Keratinocyte (primary cell): Measurements from ENCODE around the gene RYR2. TPM values are rescaled to one million over a fixed set of nuclear protein-coding genes. Genes with fewer than 3 reads are reported as not detected.

Experiments
- DNase-seq: peaks from one replicate; pipeline ENCODE4 v3.0.0-alpha.2; 2011; ENCODE audit warnings: low read depth, missing footprints, low spot score
- FAIRE-seq: peaks from 2 replicates; lab custom pipeline; 2011; peaks lifted over from hg19 to GRCh38; lab: Jason Lieb, UNC
- H2AFZ ChIP-seq: 2 replicates; pipeline ENCODE4 v1.6.0; 2012; ENCODE audit warnings: low read length, control low read depth, inconsistent platforms; ENCODE audit not compliant: control insufficient read depth
- H3K27ac ChIP-seq: 2 replicates; pipeline ENCODE4 v1.5.1; 2011; ENCODE audit warnings: low read length; ENCODE audit not compliant: control insufficient read depth, insufficient read depth
- H3K27me3 ChIP-seq: 3 replicates; pipeline ENCODE4 v1.6.0; 2011; ENCODE audit warnings: low read length; ENCODE audit not compliant: control insufficient read depth, insufficient read depth; ENCODE audit errors: extremely low read depth
- H3K36me3 ChIP-seq, 2 experiments: 2 replicates in 1 of 2; 3 replicates in 1 of 2; pipeline ENCODE4 v1.5.1; 2011; ENCODE audit warnings: low read length in 2 of 2, mild to moderate bottlenecking in 1 of 2; ENCODE audit not compliant: control insufficient read depth in 2 of 2, insufficient read depth in 2 of 2; ENCODE audit errors: extremely low read depth in 1 of 2
- H3K4me1 ChIP-seq: 3 replicates; pipeline ENCODE4 v1.5.1; 2011; ENCODE audit warnings: low read length; ENCODE audit not compliant: control insufficient read depth, insufficient read depth; ENCODE audit errors: extremely low read depth
- H3K4me2 ChIP-seq: 3 replicates; pipeline ENCODE4 v1.6.0; 2011; ENCODE audit warnings: low read depth, low read length; ENCODE audit not compliant: control insufficient read depth, insufficient read depth; ENCODE audit errors: extremely low read depth
- H3K4me3 ChIP-seq, 3 experiments: fragments of 200-600 bp in 1 of 3; sonication (generic) in 1 of 3; 2 replicates in 2 of 3; 3 replicates in 1 of 3; pipeline ENCODE4 v1.5.1; 2011 to 2016; ENCODE audit warnings: low read length in 3 of 3, mild to moderate bottlenecking in 3 of 3, control low read depth in 2 of 3, inconsistent platforms in 1 of 3, low read depth in 1 of 3, mixed read lengths in 1 of 3, mixed run types in 1 of 3, moderate library complexity in 1 of 3; ENCODE audit not compliant: control insufficient read depth in 2 of 3, insufficient read depth in 2 of 3; ENCODE audit errors: extremely low read depth in 1 of 3
- H3K79me2 ChIP-seq: 2 replicates; pipeline ENCODE4 v1.6.0; 2012; ENCODE audit warnings: low read length; ENCODE audit not compliant: control insufficient read depth, insufficient read depth
- H3K9ac ChIP-seq: 3 replicates; pipeline ENCODE4 v1.6.0; 2011; ENCODE audit warnings: low read length; ENCODE audit not compliant: control insufficient read depth, insufficient read depth; ENCODE audit errors: extremely low read depth
- H3K9me1 ChIP-seq: 3 replicates; pipeline ENCODE4 v1.6.0; 2011; ENCODE audit warnings: low read length; ENCODE audit not compliant: control insufficient read depth, insufficient read depth; ENCODE audit errors: extremely low read depth
- H3K9me3 ChIP-seq: 2 replicates; pipeline ENCODE4 v1.5.1; 2012; ENCODE audit warnings: low read depth, low read length; ENCODE audit not compliant: control insufficient read depth
- H4K20me1 ChIP-seq: 3 replicates; pipeline ENCODE4 v1.6.0; 2011; ENCODE audit warnings: low read length; ENCODE audit not compliant: control insufficient read depth, insufficient read depth; ENCODE audit errors: extremely low read depth
- EZH2 ChIP-seq: IDR thresholded peaks from one replicate; pipeline ENCODE4 v1.6.1; 2012; ENCODE audit warnings: inconsistent platforms, mild to moderate bottlenecking, low read length, moderate library complexity
- dilution Hi-C: fragments of 300-500 bp; cut with MboI; formaldehyde crosslinking; loops from one replicate; pipeline ENCODE4 v1.7.0; 2020; ENCODE audit warnings: low sequenced_read_pairs; ENCODE audit not compliant: extremely low pct_ligation_motif_present
- polyA plus RNA-seq, 5 experiments: library from polyadenylated mRNA; depleted of rRNA in 3 of 5; stranded (reverse) in 3 of 5; stranded (forward) in 1 of 5; unstranded in 1 of 5; fragments of >200 nt; gene quantifications; 1 replicate in 1 of 5; 2 replicates in 3 of 5; 3 replicates in 1 of 5; pipeline versions ENCODE4 v1.2.1 to v1.2.3, GENCODE V29; 2011 to 2012; ENCODE audit warnings: missing spikeins in 2 of 5, low read depth in 1 of 5, low replicate concordance in 1 of 5
- TF ChIP-seq, protein P1 (sequence below), 3 experiments: IDR thresholded peaks in 1 of 3; conservative IDR thresholded peaks in 1 of 3; optimal IDR thresholded peaks in 1 of 3; 2 replicates in 2 of 3; 3 replicates in 1 of 3; pipeline versions ENCODE3 to v1.5.1; 2011; ENCODE audit warnings: low read length in 3 of 3, mild to moderate bottlenecking in 3 of 3, moderate library complexity in 2 of 3, control low read depth in 1 of 3, inconsistent platforms in 1 of 3; ENCODE audit not compliant: insufficient read depth in 2 of 3; ENCODE audit errors: extremely low read depth in 1 of 3

The RYR2 gene
- polyA plus RNA-seq, 1 donor (not counting 4 experiments of a cell fraction or from before 2014, with no cell fraction given) = 0.05 TPM

- Histone ChIP-seq H3K79me2 (no peaks in the 10 kb centered on the region), H3K4me3 (no peak overlapping the region), H3K9me3 (no peaks in the 10 kb centered on the region), H3K36me3 (no peaks in the 10 kb centered on the region), H3K27ac (no peak overlapping the region), H3K4me1 (no peaks in the 10 kb centered on the region), H3K9me1 (no peaks in the 10 kb centered on the region), H3K9ac (no peak overlapping the region), H4K20me1 (no peaks in the 10 kb centered on the region), H3K27me3 (no peaks in the 10 kb centered on the region), H2AFZ (no peak overlapping the region), H3K4me2 (no peak overlapping the region)
- DNase-seq (no peak), FAIRE-seq (no peak)
- dilution Hi-C loops = no loop called here
- TF ChIP-seq, protein P1, sequence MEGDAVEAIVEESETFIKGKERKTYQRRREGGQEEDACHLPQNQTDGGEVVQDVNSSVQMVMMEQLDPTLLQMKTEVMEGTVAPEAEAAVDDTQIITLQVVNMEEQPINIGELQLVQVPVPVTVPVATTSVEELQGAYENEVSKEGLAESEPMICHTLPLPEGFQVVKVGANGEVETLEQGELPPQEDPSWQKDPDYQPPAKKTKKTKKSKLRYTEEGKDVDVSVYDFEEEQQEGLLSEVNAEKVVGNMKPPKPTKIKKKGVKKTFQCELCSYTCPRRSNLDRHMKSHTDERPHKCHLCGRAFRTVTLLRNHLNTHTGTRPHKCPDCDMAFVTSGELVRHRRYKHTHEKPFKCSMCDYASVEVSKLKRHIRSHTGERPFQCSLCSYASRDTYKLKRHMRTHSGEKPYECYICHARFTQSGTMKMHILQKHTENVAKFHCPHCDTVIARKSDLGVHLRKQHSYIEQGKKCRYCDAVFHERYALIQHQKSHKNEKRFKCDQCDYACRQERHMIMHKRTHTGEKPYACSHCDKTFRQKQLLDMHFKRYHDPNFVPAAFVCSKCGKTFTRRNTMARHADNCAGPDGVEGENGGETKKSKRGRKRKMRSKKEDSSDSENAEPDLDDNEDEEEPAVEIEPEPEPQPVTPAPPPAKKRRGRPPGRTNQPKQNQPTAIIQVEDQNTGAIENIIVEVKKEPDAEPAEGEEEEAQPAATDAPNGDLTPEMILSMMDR (optimal IDR thresholded peaks at IDR 0.05 in 1 of 3, IDR thresholded peaks at IDR 0.05 in 1 of 3, conservative IDR thresholded peaks at IDR 0.05 in 1 of 3; ENCODE audit: extremely low read depth in 1 of 3, insufficient read depth in 2 of 3, low read length in 3 of 3) = no peak
- TF ChIP-seq EZH2 = no peak
Observed at GRCh38 chr1:237070519-237070918, 28.5 kb downstream of the RYR2 start.

GRCh38 chr1:237071641-237072420 is 29.8 kb downstream of the RYR2 start:
- Histone ChIP-seq H3K36me3 (no peaks in the 10 kb centered on the region), H3K27me3 (no peaks in the 10 kb centered on the region), H2AFZ (no peak overlapping the region), H3K27ac (no peak overlapping the region), H3K4me1 (no peaks in the 10 kb centered on the region), H3K9me3 (no peaks in the 10 kb centered on the region), H3K9ac (no peak overlapping the region), H3K9me1 (no peaks in the 10 kb centered on the region), H4K20me1 (no peaks in the 10 kb centered on the region), H3K4me2 (no peak overlapping the region), H3K79me2 (no peaks in the 10 kb centered on the region), H3K4me3 (no peak overlapping the region)
- DNase-seq (no peak), FAIRE-seq (no peak)
- dilution Hi-C loops = no loop called here
- no peak for TF ChIP-seq EZH2
- TF ChIP-seq, protein P1 (optimal IDR thresholded peaks at IDR 0.05 in 1 of 3, IDR thresholded peaks at IDR 0.05 in 1 of 3, conservative IDR thresholded peaks at IDR 0.05 in 1 of 3; ENCODE audit: extremely low read depth in 1 of 3, insufficient read depth in 2 of 3, low read length in 3 of 3) = no peak
